ENCODE data around the gene PLA2G12B. TPM values are rescaled to one million over a fixed set of nuclear protein-coding genes. Genes with fewer than 3 reads are reported as not detected.

Gene PLA2G12B
- total RNA-seq, 2 experiments from 2014 or later, result not detected

DNA sequence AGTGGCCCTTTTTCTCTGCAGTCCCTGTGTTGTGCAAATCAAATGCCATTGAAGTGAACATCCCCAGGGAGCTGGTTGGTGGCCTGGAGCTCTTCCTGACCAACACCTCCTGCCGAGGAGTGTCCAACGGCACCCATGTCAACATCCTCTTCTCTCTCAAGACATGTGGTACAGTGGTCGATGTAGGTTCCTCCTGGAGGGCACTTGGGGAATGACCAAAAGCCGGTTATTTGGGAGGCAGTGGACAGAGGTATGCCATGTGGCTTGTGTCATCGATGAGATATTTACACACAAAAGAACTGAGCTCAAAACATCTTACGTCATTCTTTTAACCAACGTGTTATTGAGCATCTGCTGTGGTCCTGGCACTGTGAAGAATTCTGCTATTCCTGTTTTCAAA, 41.3 kb downstream of the PLA2G12B start:
- H3K36me3 ChIP-seq (ENCODE audit: insufficient read depth, low read length), result no peaks in the 10 kb centered on the region
- DNase-seq (ENCODE audit: low spot score), result no peak
- H3K4me2 ChIP-seq (ENCODE audit: low read length), result no peak overlapping the region
- TF ChIP-seq, protein P1, sequence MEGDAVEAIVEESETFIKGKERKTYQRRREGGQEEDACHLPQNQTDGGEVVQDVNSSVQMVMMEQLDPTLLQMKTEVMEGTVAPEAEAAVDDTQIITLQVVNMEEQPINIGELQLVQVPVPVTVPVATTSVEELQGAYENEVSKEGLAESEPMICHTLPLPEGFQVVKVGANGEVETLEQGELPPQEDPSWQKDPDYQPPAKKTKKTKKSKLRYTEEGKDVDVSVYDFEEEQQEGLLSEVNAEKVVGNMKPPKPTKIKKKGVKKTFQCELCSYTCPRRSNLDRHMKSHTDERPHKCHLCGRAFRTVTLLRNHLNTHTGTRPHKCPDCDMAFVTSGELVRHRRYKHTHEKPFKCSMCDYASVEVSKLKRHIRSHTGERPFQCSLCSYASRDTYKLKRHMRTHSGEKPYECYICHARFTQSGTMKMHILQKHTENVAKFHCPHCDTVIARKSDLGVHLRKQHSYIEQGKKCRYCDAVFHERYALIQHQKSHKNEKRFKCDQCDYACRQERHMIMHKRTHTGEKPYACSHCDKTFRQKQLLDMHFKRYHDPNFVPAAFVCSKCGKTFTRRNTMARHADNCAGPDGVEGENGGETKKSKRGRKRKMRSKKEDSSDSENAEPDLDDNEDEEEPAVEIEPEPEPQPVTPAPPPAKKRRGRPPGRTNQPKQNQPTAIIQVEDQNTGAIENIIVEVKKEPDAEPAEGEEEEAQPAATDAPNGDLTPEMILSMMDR (conservative IDR thresholded peaks at IDR 0.05; ENCODE audit: low read length), result no peak
- no peak for TF ChIP-seq EZH2phosphoT487 (IDR thresholded peaks at IDR 0.05; ENCODE audit: borderline replicate concordance, low read depth, low read length)
- no peaks in the 10 kb centered on the region for H3K9me3 ChIP-seq (ENCODE audit: low read length)
- no peaks in the 10 kb centered on the region for H3K9me2 ChIP-seq (ENCODE audit: insufficient read depth, low read length)
- POLR2A ChIA-PET, result no interaction called here
- H2AFZ ChIP-seq (ENCODE audit: low read length), result no peak overlapping the region
- no peak overlapping the region for H3K4me3 ChIP-seq (ENCODE audit: low read depth, low read length, poor library complexity, severe bottlenecking)
- BruUV-seq (replicated peaks), result no TSS peak
- CTCF ChIA-PET (ENCODE audit: unreplicated experiment), result no interaction called here
- no peak overlapping the region for H3K27ac ChIP-seq (ENCODE audit: low read depth, low read length, poor library complexity, severe bottlenecking)
- H4K20me1 ChIP-seq (ENCODE audit: insufficient read depth, low read length), result no peaks in the 10 kb centered on the region
- no peaks in the 10 kb centered on the region for H3K79me2 ChIP-seq (ENCODE audit: insufficient read depth, low read depth, low read length)
- intact Hi-C loops (cut with micrococcal nuclease; ENCODE audit: unreplicated experiment), result no loop called here
- no peaks in the 10 kb centered on the region for H3K4me1 ChIP-seq (ENCODE audit: insufficient read depth, low read length, poor library complexity, severe bottlenecking)

DNA sequence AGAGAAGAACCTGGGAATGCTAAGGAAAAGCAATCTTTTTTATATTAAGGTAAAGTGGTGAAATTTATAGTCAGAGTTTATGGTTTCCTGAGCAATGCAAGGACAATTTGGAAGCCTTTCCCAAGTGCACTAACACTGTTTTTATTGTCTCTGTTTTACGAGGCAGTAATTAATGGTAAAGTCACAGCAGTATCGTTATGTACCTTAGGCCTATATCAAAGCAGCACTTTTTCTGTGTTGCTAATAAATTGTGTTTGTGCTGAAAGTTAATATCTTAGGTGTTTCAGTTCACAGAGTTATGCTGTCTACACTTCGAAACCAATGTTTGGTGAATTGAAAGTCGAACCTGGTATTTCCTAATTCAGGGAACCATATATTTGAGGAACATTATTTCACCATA, 41.9 kb downstream of the PLA2G12B start:
- Histone ChIP-seq H2AFZ (ENCODE audit: low read length) (no peak overlapping the region), H4K20me1 (ENCODE audit: insufficient read depth, low read length) (no peaks in the 10 kb centered on the region), H3K27ac (ENCODE audit: low read depth, low read length, poor library complexity, severe bottlenecking) (no peak overlapping the region), H3K79me2 (ENCODE audit: insufficient read depth, low read depth, low read length) (no peaks in the 10 kb centered on the region), H3K4me2 (ENCODE audit: low read length) (no peak overlapping the region), H3K4me1 (ENCODE audit: insufficient read depth, low read length, poor library complexity, severe bottlenecking) (no peaks in the 10 kb centered on the region), H3K36me3 (ENCODE audit: insufficient read depth, low read length) (no peaks in the 10 kb centered on the region), H3K4me3 (ENCODE audit: low read depth, low read length, poor library complexity, severe bottlenecking) (no peak overlapping the region), H3K9me3 (ENCODE audit: low read length) (no peaks in the 10 kb centered on the region), H3K9me2 (ENCODE audit: insufficient read depth, low read length) (no peaks in the 10 kb centered on the region)
- ChIA-PET POLR2A (interaction anchor here (0.6 kb wide), 1 partner anchor 1039 kb away, joined by 3 read pairs; no protein-coding TSS in a partner anchor), CTCF (ENCODE audit: unreplicated experiment) (no interaction called here)
- BruUV-seq (replicated peaks), result no TSS peak
- intact Hi-C loops (cut with micrococcal nuclease; ENCODE audit: unreplicated experiment), result no loop called here
- DNase-seq (ENCODE audit: low spot score), result no peak
- TF ChIP-seq EZH2phosphoT487 (IDR thresholded peaks at IDR 0.05; ENCODE audit: borderline replicate concordance, low read depth, low read length), result no peak
- TF ChIP-seq, protein P1 (conservative IDR thresholded peaks at IDR 0.05; ENCODE audit: low read length), result no peak

DNA sequence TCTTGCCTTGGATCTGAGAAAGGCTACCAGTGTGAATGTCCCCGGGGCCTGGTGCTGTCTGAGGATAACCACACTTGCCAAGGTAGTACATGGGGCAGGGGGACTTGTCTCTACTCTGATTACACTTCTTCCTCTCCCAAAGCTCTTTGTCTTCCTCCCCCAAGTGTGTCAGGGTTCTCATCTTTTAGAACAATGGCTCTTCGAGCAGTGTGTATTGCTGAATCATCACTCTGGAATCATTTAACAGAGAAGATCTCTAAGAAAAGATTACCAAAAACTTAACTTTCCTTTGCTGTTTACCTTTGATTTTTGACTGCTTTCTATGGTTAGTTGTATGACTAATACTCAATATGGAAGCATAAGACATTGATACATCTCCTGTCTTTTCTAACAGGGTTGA, 42.8 kb downstream of the PLA2G12B start:
- H2AFZ ChIP-seq (ENCODE audit: low read length), result no peak overlapping the region

More for the DNA sequence above, 42.8 kb downstream of the PLA2G12B start:
- no peak for DNase-seq (ENCODE audit: low spot score)
- Histone ChIP-seq H3K4me1 (ENCODE audit: insufficient read depth, low read length, poor library complexity, severe bottlenecking) (no peaks in the 10 kb centered on the region), H3K4me3 (ENCODE audit: low read depth, low read length, poor library complexity, severe bottlenecking) (no peak overlapping the region), H3K4me2 (ENCODE audit: low read length) (no peak overlapping the region), H3K36me3 (ENCODE audit: insufficient read depth, low read length) (no peaks in the 10 kb centered on the region), H3K27ac (ENCODE audit: low read depth, low read length, poor library complexity, severe bottlenecking) (no peak overlapping the region), H3K9me2 (ENCODE audit: insufficient read depth, low read length) (no peaks in the 10 kb centered on the region), H3K9me3 (ENCODE audit: low read length) (no peaks in the 10 kb centered on the region), H3K79me2 (ENCODE audit: insufficient read depth, low read depth, low read length) (no peaks in the 10 kb centered on the region), H4K20me1 (ENCODE audit: insufficient read depth, low read length) (no peaks in the 10 kb centered on the region)
- no TSS peak for BruUV-seq (replicated peaks)
- no peak for TF ChIP-seq EZH2phosphoT487 (IDR thresholded peaks at IDR 0.05; ENCODE audit: borderline replicate concordance, low read depth, low read length)
- TF ChIP-seq, protein P1 (conservative IDR thresholded peaks at IDR 0.05; ENCODE audit: low read length), result no peak
- intact Hi-C loops (cut with micrococcal nuclease; ENCODE audit: unreplicated experiment), result no loop called here
- ChIA-PET CTCF (ENCODE audit: unreplicated experiment) (no interaction called here), POLR2A (no interaction called here)
